Eye (tissue), 1 donor: Measurements from ENCODE around the gene EPB41L4A.
"Not testable (repeated sequence)": the region's sequence is repeated elsewhere in the genome, so short reads cannot be mapped to it uniquely, and the experiment has no call there.

Source experiments
- DNase-seq: peaks from one replicate; pipeline ENCODE4 v3.0.0-alpha.2; 2015

Gene EPB41L4A

GRCh38 chr5:112419164-112419985 is at the start of gene EPB41L4A:
TSS of gene EPB41L4A (minus strand) at chr5:112419277. CDS start at chr5:112419039, 238 bp downstream.
- peak; percentile 89 for DNase-seq

GRCh38 chr5:112467485-112467884 is 48.4 kb upstream of the EPB41L4A start:
- DNase-seq, result no peak

GRCh38 chr5:112466261-112466660 is 47.2 kb upstream of the EPB41L4A start:
- DNase-seq, result not testable (repeated sequence)

GRCh38 chr5:112447187-112447760 is 28.2 kb upstream of the EPB41L4A start:
- not testable (repeated sequence) for DNase-seq

- DNase-seq, result no peak
These were observed 26.7 kb upstream of the EPB41L4A start for GRCh38 chr5:112445626-112446350.

- not testable (repeated sequence) for DNase-seq
These were observed 24.9 kb upstream of the EPB41L4A start for GRCh38 chr5:112443932-112444331.

GRCh38 chr5:112440031-112440430 is 21.0 kb upstream of the EPB41L4A start:
- DNase-seq, result no peak

GRCh38 chr5:112436144-112436543 is 17.1 kb upstream of the EPB41L4A start:
- no peak for DNase-seq

GRCh38 chr5:112434641-112435040 is 15.6 kb upstream of the EPB41L4A start:
- DNase-seq, result no peak

- DNase-seq, result not testable (repeated sequence)
These were observed 7.1 kb upstream of the EPB41L4A start for GRCh38 chr5:112426202-112426601.

- DNase-seq, result peak; percentile 96
These were observed 1.1 kb upstream of the EPB41L4A start for GRCh38 chr5:112419986-112420864.

- no peak for DNase-seq
These were observed 366 bp downstream of the EPB41L4A start for GRCh38 chr5:112418659-112419163.

GRCh38 chr5:112417931-112418658 is 982 bp downstream of the EPB41L4A start:
- peak; percentile 63 for DNase-seq

GRCh38 chr5:112415552-112415951 is 3.5 kb downstream of the EPB41L4A start:
- no peak for DNase-seq

GRCh38 chr5:112413611-112414010 is 5.5 kb downstream of the EPB41L4A start:
- no peak for DNase-seq

GRCh38 chr5:112412346-112412745 is 6.7 kb downstream of the EPB41L4A start:
- no peak for DNase-seq

GRCh38 chr5:112411903-112412302 is 7.2 kb downstream of the EPB41L4A start:
- no peak for DNase-seq

GRCh38 chr5:112407666-112408065 is 11.4 kb downstream of the EPB41L4A start:
- no peak for DNase-seq

- no peak for DNase-seq
These were observed 11.8 kb downstream of the EPB41L4A start for GRCh38 chr5:112407240-112407639.

GRCh38 chr5:112403069-112403468 is 16.0 kb downstream of the EPB41L4A start:
- no peak for DNase-seq

GRCh38 chr5:112401924-112402323 is 17.2 kb downstream of the EPB41L4A start:
- DNase-seq, result no peak

GRCh38 chr5:112397690-112398089 is 21.4 kb downstream of the EPB41L4A start:
- DNase-seq, result no peak
